Epithelial cell of esophagus (primary cell): ENCODE measurements around the gene TPD52L1.

Experiments
- DNase-seq: peaks from one replicate; pipeline ENCODE4 v3.0.0; 2010; ENCODE audit warnings: low read depth
- H3K4me3 ChIP-seq: 2 replicates; pipeline ENCODE4 v1.5.1; 2011; ENCODE audit warnings: mild to moderate bottlenecking, low read length, control low read depth
- TF ChIP-seq, protein P1 (sequence below): IDR thresholded peaks from 2 replicates; pipeline ENCODE4 v1.5.1; 2011; ENCODE audit warnings: low read depth, mild to moderate bottlenecking, low read length, control low read depth, inconsistent platforms; ENCODE audit not compliant: insufficient read depth; ENCODE audit errors: missing control alignments

TPD52L1 gene

DNA sequence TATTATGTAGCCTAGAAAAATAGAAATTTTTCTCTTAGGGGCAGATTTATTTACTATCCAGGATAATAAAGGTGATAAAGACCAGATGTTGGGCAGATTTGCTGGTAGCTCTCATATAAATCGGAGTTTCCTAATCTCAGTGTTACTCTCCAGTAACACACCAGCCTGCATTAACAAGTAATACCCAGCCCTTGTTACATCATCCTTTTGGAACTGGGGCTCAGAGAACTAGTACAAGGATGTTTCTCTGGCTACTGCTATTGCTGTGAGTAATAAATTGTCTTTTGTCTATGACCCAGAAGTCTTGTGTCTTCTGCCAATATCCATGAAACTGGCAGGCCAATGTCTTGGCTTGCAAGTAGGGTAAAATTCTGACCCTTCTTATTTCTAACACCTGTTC, 16.8 kb downstream of the TPD52L1 start:
- peak; percentile 86 for DNase-seq
- no peak overlapping the region for H3K4me3 ChIP-seq
- TF ChIP-seq, protein P1, sequence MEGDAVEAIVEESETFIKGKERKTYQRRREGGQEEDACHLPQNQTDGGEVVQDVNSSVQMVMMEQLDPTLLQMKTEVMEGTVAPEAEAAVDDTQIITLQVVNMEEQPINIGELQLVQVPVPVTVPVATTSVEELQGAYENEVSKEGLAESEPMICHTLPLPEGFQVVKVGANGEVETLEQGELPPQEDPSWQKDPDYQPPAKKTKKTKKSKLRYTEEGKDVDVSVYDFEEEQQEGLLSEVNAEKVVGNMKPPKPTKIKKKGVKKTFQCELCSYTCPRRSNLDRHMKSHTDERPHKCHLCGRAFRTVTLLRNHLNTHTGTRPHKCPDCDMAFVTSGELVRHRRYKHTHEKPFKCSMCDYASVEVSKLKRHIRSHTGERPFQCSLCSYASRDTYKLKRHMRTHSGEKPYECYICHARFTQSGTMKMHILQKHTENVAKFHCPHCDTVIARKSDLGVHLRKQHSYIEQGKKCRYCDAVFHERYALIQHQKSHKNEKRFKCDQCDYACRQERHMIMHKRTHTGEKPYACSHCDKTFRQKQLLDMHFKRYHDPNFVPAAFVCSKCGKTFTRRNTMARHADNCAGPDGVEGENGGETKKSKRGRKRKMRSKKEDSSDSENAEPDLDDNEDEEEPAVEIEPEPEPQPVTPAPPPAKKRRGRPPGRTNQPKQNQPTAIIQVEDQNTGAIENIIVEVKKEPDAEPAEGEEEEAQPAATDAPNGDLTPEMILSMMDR = no peak

DNA sequence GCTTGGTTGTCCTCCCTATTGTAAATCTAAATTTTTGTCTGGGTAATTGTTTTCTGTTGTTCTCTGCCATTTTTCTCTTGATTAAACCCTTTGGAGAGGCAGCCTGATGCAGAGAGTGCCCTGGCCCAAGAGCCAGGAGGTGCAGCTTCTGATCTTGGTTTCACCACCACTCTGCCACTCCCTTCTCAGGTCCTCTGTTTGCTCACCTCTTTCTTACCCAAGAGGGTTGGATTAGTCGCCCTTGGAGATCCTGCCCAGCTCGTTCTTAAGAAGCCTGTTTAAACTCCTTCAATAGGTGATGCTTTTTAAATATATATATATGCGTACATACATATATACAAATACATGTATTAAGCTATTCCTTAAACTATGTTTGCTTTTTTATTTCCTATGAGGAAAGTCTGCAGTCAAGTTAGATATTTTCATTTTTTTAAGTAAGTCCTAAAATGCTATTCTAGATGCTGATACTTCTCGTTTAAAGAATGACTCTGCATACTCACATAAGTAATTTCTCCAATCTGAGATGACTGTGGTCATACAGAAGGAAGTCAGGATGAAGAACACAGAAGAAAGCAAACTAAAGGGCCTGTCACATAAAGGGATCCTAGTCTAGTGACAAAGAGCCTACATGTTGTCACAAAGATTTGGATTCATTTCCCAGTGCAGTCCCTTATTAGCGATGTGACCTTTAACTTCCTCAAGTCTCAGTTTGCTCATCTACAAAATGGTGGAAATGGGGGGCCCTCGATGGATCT, 19.9 kb downstream of the TPD52L1 start:
- TF ChIP-seq, protein P1 = no peak
- peak; percentile 87 for DNase-seq
- H3K4me3 ChIP-seq = no peak overlapping the region

DNA sequence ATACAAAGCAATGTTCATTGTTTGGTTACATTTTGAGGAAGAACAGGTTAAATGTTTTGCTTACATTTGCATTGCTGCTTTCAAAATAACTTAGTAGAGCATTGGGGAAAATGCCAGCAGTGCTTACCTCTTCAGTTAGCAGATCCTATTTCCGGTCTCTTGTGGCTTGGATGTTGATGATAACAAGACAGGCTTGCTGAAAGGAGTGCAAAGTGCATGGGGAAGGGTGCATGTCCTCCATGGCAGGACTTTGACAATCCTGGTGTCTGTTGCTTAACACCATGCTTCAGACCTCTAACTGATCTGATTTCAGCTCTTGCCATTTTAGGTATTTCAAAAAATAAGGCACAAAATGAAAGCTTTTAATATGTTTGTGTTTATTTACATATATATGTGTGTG, 21.1 kb downstream of the TPD52L1 start:
- DNase-seq = no peak
- H3K4me3 ChIP-seq = no peak overlapping the region
- TF ChIP-seq, protein P1 = no peak

DNA sequence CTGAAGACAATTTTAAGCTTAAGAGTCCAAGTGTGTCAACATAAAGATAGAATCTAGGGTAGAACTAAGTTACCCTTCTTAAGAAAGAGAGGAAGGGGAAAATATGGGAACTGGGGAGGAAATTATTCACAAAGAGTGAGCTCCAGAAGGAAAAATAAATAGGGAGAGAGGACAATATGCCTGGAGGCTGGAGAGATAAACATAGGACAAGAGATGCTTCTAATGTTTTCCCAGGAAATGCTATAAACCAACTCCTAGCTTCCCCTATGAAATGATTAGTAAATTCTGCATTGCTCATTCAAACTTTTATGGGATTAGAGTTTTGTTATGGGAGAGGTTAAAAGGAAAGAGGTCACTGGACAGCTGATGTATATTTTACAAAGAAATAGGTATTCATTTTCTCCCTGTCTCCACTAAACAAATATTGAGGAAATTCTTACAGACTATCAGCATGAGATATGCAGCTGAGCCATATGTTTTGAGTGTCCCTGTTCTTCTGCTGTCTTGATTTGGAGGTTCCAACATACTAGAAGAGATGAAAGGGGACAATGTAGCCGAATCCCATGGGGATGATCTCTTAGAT, 22.0 kb downstream of the TPD52L1 start:
- TF ChIP-seq, protein P1 = no peak
- H3K4me3 ChIP-seq = no peak overlapping the region
- no peak for DNase-seq

DNA sequence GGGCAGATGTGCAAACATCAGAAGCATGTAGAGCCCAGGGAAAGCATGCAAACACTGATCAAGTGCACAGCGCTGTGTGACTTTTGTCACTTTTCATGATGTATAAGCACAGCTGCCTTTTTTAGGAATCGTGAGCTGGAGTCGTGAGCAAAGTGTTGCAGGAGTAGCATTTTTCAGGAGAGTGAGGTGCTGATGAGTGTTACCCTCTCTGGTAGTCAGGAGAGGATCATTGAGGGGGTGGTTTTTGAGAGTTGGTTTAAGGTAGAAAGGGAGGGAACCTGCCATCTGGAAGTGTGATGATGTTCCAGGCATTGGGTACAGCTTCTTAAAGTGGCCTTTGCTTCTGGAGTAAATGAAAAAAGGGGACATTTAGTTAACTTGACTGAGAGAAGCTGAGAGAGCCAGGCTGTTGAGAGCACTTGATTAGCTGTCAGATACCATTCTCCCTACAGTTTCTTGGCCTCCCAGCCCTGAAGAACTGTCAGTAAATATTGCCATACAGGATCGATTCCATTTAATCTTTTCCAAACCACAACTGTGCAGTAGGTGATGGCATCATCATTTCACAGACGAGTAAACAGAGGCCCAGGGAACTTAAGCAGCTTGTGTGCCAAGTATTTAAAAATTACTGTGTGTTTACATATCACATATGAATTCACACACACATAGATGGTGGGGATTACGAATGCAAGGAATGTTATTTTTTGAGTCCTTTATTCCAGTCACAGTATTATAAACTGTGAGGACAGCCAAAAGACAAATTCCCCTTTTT, 28.9 kb downstream of the TPD52L1 start:
- TF ChIP-seq, protein P1 = no peak
- no peak overlapping the region for H3K4me3 ChIP-seq
- no peak for DNase-seq

DNA sequence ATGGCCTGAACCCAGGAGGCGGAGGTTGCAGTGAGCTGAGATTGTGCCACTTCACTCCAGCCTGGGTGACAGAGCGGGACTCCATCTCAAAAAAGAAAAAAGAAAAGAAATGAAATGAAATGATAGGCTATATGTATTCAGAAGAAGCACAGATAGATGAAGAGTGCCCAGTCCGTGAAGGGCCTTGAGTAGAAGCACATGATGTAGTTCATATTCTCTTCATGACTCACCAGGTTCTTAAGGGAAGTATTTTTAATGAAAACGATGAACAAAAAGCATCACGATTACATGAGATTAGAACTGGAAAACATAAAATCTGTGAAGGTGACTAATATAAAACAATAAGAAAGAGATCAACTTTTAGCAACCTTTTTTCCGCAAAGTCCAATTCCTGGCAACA, 29.8 kb downstream of the TPD52L1 start:
- no peak for DNase-seq
- no peak overlapping the region for H3K4me3 ChIP-seq
- TF ChIP-seq, protein P1 = no peak
